Endothelial cell of umbilical vein (primary cell): ENCODE data around the gene NHS. TPM values are rescaled to one million over a fixed set of nuclear protein-coding genes. Genes with fewer than 3 reads are reported as not detected.

Source experiments
- BruUV-seq: library from RNA; stranded (reverse); fragments of 400-500 nt; replicated peaks from 2 replicates; lab custom pipeline; 2021; lab: Mats Ljungman, UMichigan
- CTCF ChIA-PET: fragments of 300-600, 350-600 bp; sonication (Branson Sonifier 250); formaldehyde crosslinking; loops from one replicate; lab custom pipeline; 2021; ENCODE audit warnings: antibody characterized with exemption, inconsistent platforms; lab: Charles Lee
- POLR2A ChIA-PET: fragments of 300-600, 350-600 bp; sonication (Branson Sonifier 250); formaldehyde crosslinking; loops from one replicate; lab custom pipeline; 2021; ENCODE audit warnings: antibody characterized with exemption, inconsistent platforms; lab: Charles Lee
- DNase-seq: peaks from one replicate; pipeline ENCODE4 v3.0.0-alpha.2; 2011; ENCODE audit warnings: low read depth, low spot score
- FAIRE-seq: peaks from 2 replicates; lab custom pipeline; 2011; peaks lifted over from hg19 to GRCh38; lab: Jason Lieb, UNC
- H2AFZ ChIP-seq: 2 replicates; pipeline ENCODE4 v1.6.0; 2012; ENCODE audit warnings: low read depth, low read length, control low read depth, inconsistent platforms
- H3K27ac ChIP-seq: 2 replicates; pipeline ENCODE4 v1.5.1; 2011; ENCODE audit warnings: low read depth, mild to moderate bottlenecking, control low read depth, low read length, moderate library complexity; ENCODE audit not compliant: insufficient read depth
- H3K27me3 ChIP-seq, 2 experiments: 2 replicates each; pipeline versions ENCODE4 v1.6.0 to v1.6.1; 2011; ENCODE audit warnings: low read length in 2 of 2, mixed read lengths in 1 of 2; ENCODE audit not compliant: control insufficient read depth in 2 of 2, insufficient read depth in 2 of 2
- H3K36me3 ChIP-seq, 2 experiments: 2 replicates in 1 of 2; 3 replicates in 1 of 2; pipeline ENCODE4 v1.5.1; 2011; ENCODE audit warnings: low read length in 2 of 2, mild to moderate bottlenecking in 1 of 2, moderate library complexity in 1 of 2; ENCODE audit not compliant: control insufficient read depth in 2 of 2, insufficient read depth in 2 of 2; ENCODE audit errors: extremely low read depth in 1 of 2
- H3K4me1 ChIP-seq: 3 replicates; pipeline ENCODE4 v1.5.1; 2011; ENCODE audit warnings: mild to moderate bottlenecking, low read length; ENCODE audit not compliant: control insufficient read depth, insufficient read depth; ENCODE audit errors: extremely low read depth
- H3K4me2 ChIP-seq: 2 replicates; pipeline ENCODE4 v1.6.1; 2011; ENCODE audit warnings: low read length, control low read depth, mixed read lengths; ENCODE audit not compliant: insufficient read depth
- H3K4me3 ChIP-seq, 3 experiments: fragments of 200-600 bp in 1 of 3; sonication (generic), shearing (Covaris generic) in 1 of 3; replicated peaks in 1 of 3; 2 replicates each; pipeline ENCODE4 v1.5.1; 2011 to 2016; ENCODE audit warnings: control low read depth in 3 of 3, low read length in 3 of 3, mild to moderate bottlenecking in 2 of 3, inconsistent platforms in 1 of 3, low read depth in 1 of 3, moderate library complexity in 1 of 3; ENCODE audit not compliant: insufficient read depth in 1 of 3
- H3K79me2 ChIP-seq: 2 replicates; pipeline ENCODE4 v1.6.0; 2012; ENCODE audit warnings: low read length, inconsistent platforms; ENCODE audit not compliant: control insufficient read depth, insufficient read depth
- H3K9ac ChIP-seq: replicated peaks from 2 replicates; pipeline ENCODE3; 2011; ENCODE audit warnings: low read length, control low read depth; ENCODE audit not compliant: insufficient read depth; ENCODE audit errors: extremely low read depth
- H3K9me1 ChIP-seq: replicated peaks from 3 replicates; pipeline ENCODE4 v1.6.0; 2011; ENCODE audit warnings: mild to moderate bottlenecking, low read length; ENCODE audit not compliant: control insufficient read depth, insufficient read depth; ENCODE audit errors: extremely low read depth
- H3K9me3 ChIP-seq: replicated peaks from 2 replicates; pipeline ENCODE4 v1.5.1; 2012; ENCODE audit warnings: low read length, inconsistent platforms; ENCODE audit not compliant: control insufficient read depth, insufficient read depth
- H4K20me1 ChIP-seq: replicated peaks from 2 replicates; pipeline ENCODE3; 2011; ENCODE audit warnings: mild to moderate bottlenecking, low read length; ENCODE audit not compliant: control insufficient read depth, insufficient read depth; ENCODE audit errors: extremely low read depth
- CTCF ChIP-seq, 2 donors: IDR thresholded peaks; 1 replicate in 1 of 2; 2 replicates in 1 of 2; pipeline ENCODE4 v1.5.1; 2011; ENCODE audit warnings: low read length in 2 of 2, mild to moderate bottlenecking in 2 of 2, moderate library complexity in 2 of 2, control low read depth in 1 of 2, inconsistent platforms in 1 of 2, low read depth in 1 of 2; ENCODE audit not compliant: insufficient read depth in 1 of 2; ENCODE audit errors: extremely low read depth in 1 of 2
- EZH2 ChIP-seq: IDR thresholded peaks from 2 replicates; pipeline ENCODE4 v1.6.1; 2012; ENCODE audit warnings: borderline replicate concordance, low read depth, mild to moderate bottlenecking, moderate library complexity, low read length, inconsistent platforms; ENCODE audit not compliant: severe bottlenecking
- FOS ChIP-seq: IDR thresholded peaks from 2 replicates; pipeline ENCODE4 v1.6.1; 2011; ENCODE audit warnings: mild to moderate bottlenecking, low read length, moderate library complexity, borderline replicate concordance; ENCODE audit not compliant: insufficient read depth
- GATA2 ChIP-seq: IDR thresholded peaks from 2 replicates; pipeline ENCODE4 v1.7.0; 2011; ENCODE audit warnings: low read depth, mild to moderate bottlenecking, moderate library complexity, mixed read lengths, low read length; ENCODE audit not compliant: insufficient read length, insufficient read depth
- JUN ChIP-seq: IDR thresholded peaks from 2 replicates; pipeline ENCODE4 v1.6.1; 2011; ENCODE audit warnings: borderline replicate concordance, low read depth; ENCODE audit not compliant: insufficient read length, insufficient read depth
- MAX ChIP-seq: IDR thresholded peaks from 2 replicates; pipeline ENCODE4 v1.6.1; 2011; ENCODE audit not compliant: insufficient read depth, insufficient read length
- MYC ChIP-seq: IDR thresholded peaks from one replicate; pipeline ENCODE4 v1.6.1; 2011; ENCODE audit warnings: mild to moderate bottlenecking, low read depth, low read length
- POLR2A ChIP-seq: IDR thresholded peaks from 2 replicates; pipeline ENCODE4 v1.6.1; 2012; ENCODE audit warnings: low read depth, mild to moderate bottlenecking, control low read depth, low read length
- POLR2AphosphoS5 ChIP-seq: IDR thresholded peaks from 2 replicates; pipeline ENCODE4 v1.6.1; 2012; ENCODE audit warnings: low read depth, mild to moderate bottlenecking, control low read depth, low read length, moderate library complexity; ENCODE audit not compliant: insufficient read depth
- dilution Hi-C: fragments of 300-500 bp; cut with MboI; formaldehyde crosslinking; loops from one replicate; pipeline ENCODE4 v1.15.0; 2019; ENCODE audit warnings: low sequenced_read_pairs; ENCODE audit not compliant: extremely low pct_ligation_motif_present
- intact Hi-C: fragments of 100-400 bp; cut with micrococcal nuclease; formaldehyde crosslinking; loops from one replicate; pipeline ENCODE4 v1.10.0; 2022
- polyA plus RNA-seq, 4 experiments: library from polyadenylated mRNA; depleted of rRNA in 3 of 4; stranded (reverse) in 3 of 4; unstranded in 1 of 4; fragments of >200 nt; gene quantifications; 2 replicates each; pipeline versions ENCODE4 v1.2.1 to v1.2.3, GENCODE V29; 2011 to 2012; ENCODE audit warnings: missing spikeins in 1 of 4
- total RNA-seq: library from RNA; stranded (reverse); gene quantifications from 2 replicates; pipeline ENCODE4 v1.2.3, GENCODE V29; 2021

NHS gene
- total and polyA plus RNA-seq, 2 donors (not counting 3 experiments of a cell fraction or from before 2014, with no cell fraction given): 0.07 to 0.46 TPM

- Histone ChIP-seq H3K9ac (no peak overlapping the region), H3K27me3 (no peaks in the 10 kb centered on the region), H3K4me2 (no peak overlapping the region), H3K79me2 (no peaks in the 10 kb centered on the region), H3K9me3 (no peaks in the 10 kb centered on the region), H3K4me3 (no peak overlapping the region), H3K36me3 (no peaks in the 10 kb centered on the region), H2AFZ (no peak overlapping the region), H3K27ac (no peak overlapping the region), H3K9me1 (no peaks in the 10 kb centered on the region), H4K20me1 (no peaks in the 10 kb centered on the region), H3K4me1 (peaks cover 10% of the 10 kb centered on the region)
- POLR2A ChIA-PET: no interaction called here
- intact Hi-C loops (loop anchor here (1.0 kb wide), 1 partner anchor 48 kb away; no protein-coding TSS in a partner anchor), dilution Hi-C loops (no loop called here)
- peak; percentile 90 for DNase-seq
- BruUV-seq: no TSS peak
- TF ChIP-seq MYC (no peak), JUN (no peak), EZH2 (no peak), MAX (no peak), CTCF (IDR thresholded peaks at IDR 0.05; ENCODE audit: extremely low read depth in 1 of 2, insufficient read depth in 1 of 2, low read depth in 1 of 2, low read length in 2 of 2) (no peak), FOS (peak; percentile 33), POLR2AphosphoS5 (peak; percentile 22), GATA2 (peak; percentile 13), POLR2A (no peak)
- peak; percentile 97 for FAIRE-seq
- CTCF ChIA-PET: interaction anchor here (1.0 kb wide), 1 partner anchor 44 kb away, joined by 5 read pairs; no protein-coding TSS in a partner anchor
Observed at GRCh38 chrX:17547658-17548057, 172.7 kb downstream of the NHS start.
